GM19467 (cell line): Measurements from ENCODE around the gene TTLL11.
"Not testable (repeated sequence)": the region's sequence is repeated elsewhere in the genome, so short reads cannot be mapped to it uniquely, and the experiment has no call there.

Experiments
- ATAC-seq: cut with Tn5 transposase; IDR thresholded peaks from one replicate; pipeline ENCODE4 v1.9.1; 2021; ENCODE audit warnings: mild to moderate bottlenecking, moderate library complexity; ENCODE audit not compliant: unreplicated experiment

The TTLL11 gene

GRCh38 chr9:121800376-121800775, 292.7 kb downstream of the TTLL11 start:
- no peak for ATAC-seq

DNA sequence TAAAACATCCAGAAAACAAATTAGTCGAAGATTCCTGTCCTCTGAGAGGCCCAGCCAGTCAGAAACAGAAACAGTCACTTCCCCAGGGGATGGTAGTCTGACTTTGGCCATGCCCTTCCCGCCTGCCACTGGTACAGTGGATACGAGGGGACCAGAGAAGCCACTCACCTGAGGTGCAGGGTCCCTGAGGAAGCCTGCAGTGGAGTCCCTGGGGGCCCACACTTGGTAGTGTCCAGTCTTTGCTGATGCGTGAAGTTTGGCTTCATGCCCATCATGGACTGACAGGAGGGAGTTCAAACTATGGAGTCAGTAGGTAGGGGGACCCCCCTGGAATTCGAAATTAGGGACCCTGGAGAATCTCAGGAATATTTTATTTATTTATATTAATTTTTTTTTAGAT, 294.2 kb downstream of the TTLL11 start:
- ATAC-seq = no peak

GRCh38 chr9:121797081-121797480, 296.0 kb downstream of the TTLL11 start:
- ATAC-seq = no peak

DNA sequence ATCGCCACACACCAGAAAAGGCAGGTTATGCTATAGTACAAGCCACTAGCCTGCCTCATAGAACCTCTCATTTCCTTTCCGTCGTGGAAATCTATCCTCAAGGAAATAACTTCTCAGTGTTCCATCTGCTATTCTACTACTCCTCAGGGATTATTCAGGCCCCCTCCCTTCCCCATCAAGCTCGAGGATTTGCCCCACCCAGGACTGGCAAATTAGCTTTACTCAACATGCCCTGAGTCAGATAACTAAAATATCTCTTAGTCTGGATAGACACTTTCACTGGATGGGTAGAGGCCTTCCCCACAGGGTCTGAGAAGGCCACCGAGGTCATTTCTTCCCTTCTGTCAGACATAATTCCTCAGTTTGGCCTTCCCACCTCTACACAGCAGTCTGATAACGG, 298.8 kb downstream of the TTLL11 start:
- ATAC-seq = not testable (repeated sequence)

- ATAC-seq = not testable (repeated sequence)
Measured at GRCh38 chr9:121792476-121792875, 300.6 kb downstream of the TTLL11 start.

GRCh38 chr9:121790841-121791240, 302.3 kb downstream of the TTLL11 start:
- ATAC-seq = no peak

GRCh38 chr9:121788686-121789366, 304.3 kb downstream of the TTLL11 start:
- ATAC-seq = no peak

- ATAC-seq = no peak
Measured at GRCh38 chr9:121786998-121787422, 306.1 kb downstream of the TTLL11 start.

DNA sequence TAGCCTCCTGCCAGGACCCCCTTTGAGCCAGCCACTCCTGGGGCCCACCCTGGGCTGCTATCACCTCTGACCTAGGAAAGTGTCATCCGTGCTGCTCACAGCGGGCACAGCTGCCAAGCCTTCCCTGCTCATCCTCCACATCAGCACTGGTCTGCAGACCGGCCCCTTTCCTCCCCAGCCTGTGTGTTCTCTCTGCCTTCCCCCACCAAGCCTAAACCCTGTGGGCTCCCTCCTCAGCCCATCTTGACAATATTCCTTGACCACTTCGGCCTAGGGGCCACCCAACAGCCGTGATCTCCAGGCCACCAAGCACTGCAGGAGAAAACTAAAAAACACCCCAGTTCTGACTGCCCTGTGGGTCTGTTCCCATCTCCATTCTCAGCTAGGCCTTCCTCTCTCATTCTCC, 306.6 kb downstream of the TTLL11 start:
- ATAC-seq = no peak

DNA sequence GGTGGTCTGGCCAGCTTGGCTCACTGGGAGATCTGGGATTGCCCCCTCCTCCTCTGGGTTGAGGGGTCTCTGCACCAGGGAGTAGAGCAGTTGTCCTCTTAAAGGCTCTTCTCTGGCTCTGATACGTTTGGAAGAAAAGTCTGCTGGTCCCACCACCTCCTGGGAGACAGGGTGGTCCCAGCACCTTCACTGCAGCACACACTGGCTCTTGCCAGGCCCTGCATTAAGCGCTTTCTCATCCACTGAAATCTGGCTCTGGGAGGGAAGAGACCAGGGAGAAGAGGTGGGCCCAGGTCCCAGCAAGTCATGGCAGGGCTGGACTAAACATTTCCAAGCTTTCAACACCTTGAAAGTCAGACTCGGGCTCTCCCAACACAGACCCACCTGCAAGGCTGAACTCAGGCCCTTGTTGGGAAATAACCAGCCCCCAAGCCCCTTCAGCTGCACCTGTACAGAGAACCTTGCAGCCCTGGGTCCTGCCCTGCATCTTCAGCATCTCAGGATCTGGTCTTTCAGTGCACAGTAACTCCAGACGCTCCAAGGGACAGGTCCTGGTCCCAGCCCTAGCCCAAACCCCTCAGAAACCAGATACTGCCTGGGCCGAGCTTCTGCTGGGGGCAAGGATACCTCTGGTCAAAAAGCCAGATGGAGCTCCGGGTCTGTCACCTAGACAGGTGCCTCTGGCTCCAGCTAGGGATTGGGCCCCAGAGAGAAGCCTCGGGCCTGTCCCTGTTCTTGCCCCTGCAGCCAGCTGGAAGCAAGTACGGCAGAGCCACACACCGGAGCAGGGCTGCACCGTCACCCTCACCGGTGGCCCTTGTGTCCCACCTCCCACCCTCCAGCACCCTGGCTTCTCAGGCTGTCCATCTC, 307.2 kb downstream of the TTLL11 start:
- ATAC-seq = no peak

DNA sequence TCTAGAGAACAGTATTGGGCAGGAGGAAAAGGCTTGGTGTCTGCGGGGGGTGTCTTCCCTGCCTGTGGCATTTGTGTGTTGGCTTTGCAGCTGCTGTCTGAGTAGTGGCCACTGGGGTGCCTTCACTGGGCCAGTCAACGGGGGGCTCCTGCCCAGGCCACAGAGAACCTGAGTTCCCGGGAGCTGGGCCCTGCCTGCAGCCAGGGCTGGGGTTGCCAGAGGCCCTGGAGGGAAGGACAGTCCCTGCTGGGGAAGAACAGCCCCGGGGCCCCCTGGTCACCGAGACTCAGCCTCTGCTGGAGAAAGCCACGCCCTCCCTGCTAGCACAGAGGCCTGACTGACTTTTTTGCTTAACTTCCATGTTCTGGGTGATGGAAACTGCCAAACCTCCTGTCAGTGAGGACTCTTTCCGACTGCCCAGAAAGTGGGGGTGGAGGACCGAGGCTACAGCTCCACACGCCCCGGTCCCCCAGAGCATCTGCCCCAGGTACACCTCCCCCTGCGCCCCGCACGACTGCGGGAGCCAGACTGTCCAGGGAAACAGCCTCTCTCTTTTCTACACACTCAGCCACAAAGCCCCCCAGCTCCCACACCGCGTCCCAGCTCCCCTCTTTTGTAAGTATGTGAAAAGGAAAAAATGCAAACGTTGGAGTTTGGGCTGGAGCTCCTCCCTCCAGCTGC, 308.2 kb downstream of the TTLL11 start:
- ATAC-seq = no peak

GRCh38 chr9:121783521-121784507, 309.3 kb downstream of the TTLL11 start:
- no peak for ATAC-seq

- no peak for ATAC-seq
Measured at GRCh38 chr9:121783111-121783510, 310.0 kb downstream of the TTLL11 start.

GRCh38 chr9:121782514-121783110, 310.5 kb downstream of the TTLL11 start:
- no peak for ATAC-seq

DNA sequence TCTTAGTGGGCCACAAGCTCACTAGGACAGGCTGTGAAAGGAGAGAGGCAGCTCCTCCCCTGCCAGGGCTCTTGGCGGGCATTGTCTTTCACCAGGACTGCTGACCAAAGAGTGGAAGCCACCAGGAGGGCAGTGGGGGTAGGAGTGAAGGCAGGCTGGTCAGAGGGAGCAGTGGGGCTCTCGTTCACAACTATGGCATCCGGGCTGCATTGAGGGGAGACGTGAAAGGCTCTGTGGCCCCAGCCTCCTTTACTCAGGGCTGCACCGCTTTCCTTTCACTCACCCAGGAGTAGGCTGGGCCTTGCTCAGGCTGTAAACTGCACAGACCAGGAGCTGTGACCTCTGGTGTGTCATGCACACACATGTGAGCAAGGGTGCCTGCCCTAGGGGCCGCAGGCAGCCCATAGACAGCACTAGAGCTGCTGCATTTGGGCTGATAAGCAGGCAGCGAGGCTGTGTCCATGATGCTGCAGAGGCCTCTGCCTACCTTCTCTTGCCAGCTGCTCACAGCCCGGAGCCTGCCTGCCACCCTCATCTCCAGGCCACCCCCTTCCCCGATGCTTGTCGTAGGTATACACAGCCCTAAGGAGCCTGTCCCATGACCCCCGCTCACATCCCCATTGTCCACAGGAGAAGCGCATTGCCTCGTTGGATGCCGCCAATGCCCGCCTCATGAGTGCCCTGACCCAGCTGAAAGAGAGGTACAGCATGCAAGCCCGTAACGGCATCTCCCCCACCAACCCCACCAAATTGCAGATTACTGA, 311.2 kb downstream of the TTLL11 start:
- no peak for ATAC-seq

DNA sequence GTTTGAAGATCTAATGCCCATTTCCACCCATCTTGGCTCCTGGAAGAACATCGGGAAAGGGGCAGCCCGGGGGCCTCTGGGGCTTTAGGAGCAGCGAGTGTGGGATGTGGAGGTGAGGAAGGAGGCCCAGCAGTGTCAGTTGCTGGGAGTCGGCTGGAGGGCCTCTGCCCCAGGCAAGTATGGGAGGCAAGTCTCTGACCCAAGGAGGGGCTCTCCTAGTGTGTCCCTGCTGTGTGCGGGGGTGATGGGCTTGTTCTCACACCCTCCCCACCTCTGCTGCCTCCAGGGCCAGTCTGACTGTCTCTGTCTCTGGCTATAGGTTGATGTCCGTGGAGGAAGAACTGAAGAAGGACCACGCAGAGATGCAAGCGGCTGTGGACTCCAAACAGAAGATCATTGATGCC, 312.0 kb downstream of the TTLL11 start:
- ATAC-seq = no peak

DNA sequence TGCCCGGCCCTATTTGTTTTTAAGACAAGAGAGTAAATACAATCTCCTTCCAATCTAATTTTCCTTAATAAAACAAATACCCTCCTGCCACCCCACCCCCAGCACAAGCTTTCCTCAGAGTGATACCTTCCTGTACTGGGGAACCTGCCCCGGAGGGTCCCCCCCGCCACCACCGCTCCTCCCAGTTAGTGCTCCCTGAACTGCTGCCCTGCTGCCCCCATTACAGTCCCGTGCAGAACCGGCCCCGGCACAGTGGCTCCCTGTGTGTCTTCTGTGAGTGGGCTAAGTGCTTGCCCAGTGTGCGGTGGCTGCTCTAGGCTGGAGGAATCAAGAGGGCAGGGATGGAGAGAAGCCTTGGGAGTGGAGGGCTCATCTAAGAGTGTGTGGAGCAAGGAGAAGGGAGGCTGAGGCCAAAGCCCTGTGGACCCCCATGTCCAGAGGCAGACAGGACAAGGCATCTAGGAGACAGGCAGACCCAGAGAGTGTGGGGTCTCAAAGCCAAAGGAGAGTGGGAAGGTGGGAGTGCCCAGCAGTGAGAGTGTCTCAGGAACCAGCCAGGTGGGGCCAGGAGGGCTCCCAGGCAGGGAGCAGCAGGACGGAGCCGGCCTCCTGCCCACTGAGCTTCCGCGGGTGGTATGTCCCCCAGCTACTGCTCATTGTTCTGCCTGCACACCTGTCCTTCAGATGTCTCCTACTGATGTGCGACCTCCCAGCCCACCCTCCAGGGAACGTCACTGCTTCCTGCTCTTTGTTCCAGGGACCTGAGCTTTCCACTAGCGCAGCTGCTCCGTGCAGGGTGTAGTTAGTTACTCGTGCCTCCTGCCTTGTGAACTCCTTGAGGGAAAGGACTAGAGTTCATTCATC, 312.7 kb downstream of the TTLL11 start:
- no peak for ATAC-seq

- no peak for ATAC-seq
Measured at GRCh38 chr9:121779381-121780117, 313.6 kb downstream of the TTLL11 start.
